ENCODE measurements around the gene APEH. TPM values are rescaled to one million over a fixed set of nuclear protein-coding genes. Genes with fewer than 3 reads are reported as not detected.

The APEH gene
- polyA plus RNA-seq, 2 of the 4 experiments (the other 2 are of a cell fraction), result 60.8 to 64.9 TPM

DNA sequence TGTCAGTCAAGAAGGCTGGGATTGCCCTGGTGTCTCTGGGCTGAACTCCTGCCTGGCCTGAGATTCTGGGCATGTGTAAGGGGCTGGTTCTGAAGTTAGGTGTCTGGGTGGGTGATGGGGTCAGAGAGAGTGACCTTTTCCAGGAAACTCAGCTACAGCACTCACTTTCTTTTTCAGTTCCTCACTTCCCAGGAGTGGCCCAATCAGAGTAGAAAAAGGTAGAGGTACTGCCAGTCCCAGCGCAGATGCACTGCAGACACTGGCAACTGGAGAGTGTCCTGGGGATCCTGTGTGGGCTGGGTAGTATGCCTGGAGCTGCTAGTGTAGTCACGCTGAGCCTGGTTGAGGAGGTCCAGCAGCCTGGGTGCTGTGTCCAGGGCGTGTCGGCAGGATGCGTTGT lies 46.5 kb upstream of the APEH start:
- POLR2A ChIA-PET, result no interaction called here
- 77% methylated on average over 4 of the region's 5 CpGs for WGBS (ENCODE audit: missing lambda C conversion rate)

DNA sequence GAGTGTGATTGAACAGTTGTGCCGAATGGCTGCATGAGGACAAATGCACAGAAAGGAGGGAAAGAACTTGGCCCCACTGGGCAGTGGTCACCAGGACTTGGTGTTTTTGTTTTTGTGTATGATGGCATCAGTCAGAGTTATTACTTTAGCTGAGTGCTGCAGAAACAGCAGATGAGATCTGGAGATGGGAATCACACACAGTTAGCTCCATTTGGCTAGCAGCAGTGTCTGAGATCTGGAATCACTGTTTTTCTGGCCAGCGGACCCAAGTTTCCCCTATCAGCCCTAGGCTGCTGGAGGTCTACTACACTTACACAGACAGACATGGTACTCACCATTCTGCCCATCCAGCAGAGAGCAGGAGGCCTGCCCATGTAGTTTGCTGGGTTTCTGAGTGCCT lies 45.9 kb upstream of the APEH start:
- H3K4me1 ChIP-seq, result no peaks in the 10 kb centered on the region
- 51% methylated on average over 2 of the region's 2 CpGs for WGBS (ENCODE audit: missing lambda C conversion rate)
- H3K4me2 ChIP-seq, result no peak overlapping the region
- ChIA-PET CTCF (interaction anchor here (0.6 to 1.4 kb wide), 4 partner anchors 11 to 91 kb away, joined by 3 to 7 read pairs (median 4); no protein-coding TSS in a partner anchor), POLR2A (no interaction called here)
- peaks cover 6% of the 10 kb centered on the region; the same call in 2 of the 3 replicates for H3K9me3 ChIP-seq
- FAIRE-seq (no peak), DNase-seq (ENCODE audit: low read depth in 1 of 2, low spot score in 1 of 2) (no peak), ATAC-seq (no peak)
- H3K4me3 ChIP-seq, result no peak overlapping the region
- no peak overlapping the region for H3K27ac ChIP-seq
- TF ChIP-seq BHLHE40 (IDR thresholded peaks at IDR 0.05; ENCODE audit: low read depth, low read length), result no peak

More for the DNA sequence above, 46.5 kb upstream of the APEH start:
- no peak overlapping the region for H3K4me3 ChIP-seq
- FAIRE-seq (no peak), DNase-seq (ENCODE audit: low read depth in 1 of 2, low spot score in 1 of 2) (no peak), ATAC-seq (no peak)
- TF ChIP-seq, protein P1, sequence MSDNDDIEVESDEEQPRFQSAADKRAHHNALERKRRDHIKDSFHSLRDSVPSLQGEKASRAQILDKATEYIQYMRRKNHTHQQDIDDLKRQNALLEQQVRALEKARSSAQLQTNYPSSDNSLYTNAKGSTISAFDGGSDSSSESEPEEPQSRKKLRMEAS (IDR thresholded peaks at IDR 0.05), result no peak
- no peak for TF ChIP-seq RNF2 (IDR thresholded peaks at IDR 0.05; ENCODE audit: borderline replicate concordance, low read depth)
- no peak for TF ChIP-seq FOSB (CRISPR knock-in tag; IDR thresholded peaks at IDR 0.05)
- TF ChIP-seq, protein P2, sequence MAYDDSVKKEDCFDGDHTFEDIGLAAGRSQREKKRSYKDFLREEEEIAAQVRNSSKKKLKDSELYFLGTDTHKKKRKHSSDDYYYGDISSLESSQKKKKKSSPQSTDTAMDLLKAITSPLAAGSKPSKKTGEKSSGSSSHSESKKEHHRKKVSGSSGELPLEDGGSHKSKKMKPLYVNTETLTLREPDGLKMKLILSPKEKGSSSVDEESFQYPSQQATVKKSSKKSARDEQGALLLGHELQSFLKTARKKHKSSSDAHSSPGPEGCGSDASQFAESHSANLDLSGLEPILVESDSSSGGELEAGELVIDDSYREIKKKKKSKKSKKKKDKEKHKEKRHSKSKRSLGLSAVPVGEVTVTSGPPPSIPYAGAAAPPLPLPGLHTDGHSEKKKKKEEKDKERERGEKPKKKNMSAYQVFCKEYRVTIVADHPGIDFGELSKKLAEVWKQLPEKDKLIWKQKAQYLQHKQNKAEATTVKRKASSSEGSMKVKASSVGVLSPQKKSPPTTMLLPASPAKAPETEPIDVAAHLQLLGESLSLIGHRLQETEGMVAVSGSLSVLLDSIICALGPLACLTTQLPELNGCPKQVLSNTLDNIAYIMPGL (CRISPR knock-in tag; IDR thresholded peaks at IDR 0.05; ENCODE audit: borderline replicate concordance), result no peak
- TF ChIP-seq PHF8 (IDR thresholded peaks at IDR 0.05; ENCODE audit: borderline replicate concordance, low read depth), result no peak
- TF ChIP-seq POLR2AphosphoS2 (conservative IDR thresholded peaks at IDR 0.05; ENCODE audit: low read length), result no peak
- TF ChIP-seq NR3C1 (IDR thresholded peaks at IDR 0.05), result no peak
- TF ChIP-seq ZSCAN20 (CRISPR knock-in tag; IDR thresholded peaks at IDR 0.05), result no peak
- TF ChIP-seq SREBF2 (IDR thresholded peaks at IDR 0.05), result no peak
- no peak overlapping the region for H3K4me2 ChIP-seq
- CTCF ChIA-PET, result interaction anchor here (1.1 to 1.4 kb wide), 3 partner anchors 44 to 90 kb away, joined by 3 to 7 read pairs (median 4); no protein-coding TSS in a partner anchor
- H3K4me1 ChIP-seq, result no peaks in the 10 kb centered on the region
- peaks cover 6% of the 10 kb centered on the region; the same call in 2 of the 3 replicates for H3K9me3 ChIP-seq
- no peak overlapping the region for H3K27ac ChIP-seq

DNA sequence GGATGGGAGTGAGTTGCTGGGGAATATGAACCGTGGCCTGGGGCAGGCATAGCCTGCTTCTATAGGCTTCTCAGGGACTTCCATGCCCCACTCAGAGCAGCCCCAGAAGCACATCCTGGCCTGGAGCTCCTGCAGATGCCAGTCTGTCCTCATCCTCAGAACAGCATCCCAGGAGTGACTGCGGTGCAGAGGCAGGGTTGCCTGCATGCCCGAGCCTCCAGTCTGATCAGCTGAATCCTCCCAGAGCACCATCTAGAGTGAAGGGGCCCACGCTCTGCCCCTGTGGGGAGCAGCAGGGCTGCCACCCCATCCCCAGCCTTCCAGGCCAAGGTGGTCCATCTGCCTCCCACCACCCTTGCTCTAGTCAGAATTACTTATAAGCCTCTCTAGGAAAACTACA lies 44.7 kb upstream of the APEH start:
- CTCF ChIA-PET, result no interaction called here
- H3K4me1 ChIP-seq, result no peaks in the 10 kb centered on the region
- FAIRE-seq, result no peak

More for the DNA sequence above, 44.7 kb upstream of the APEH start:
- Histone ChIP-seq H3K9me3 (peaks cover 6% of the 10 kb centered on the region; the same call in 2 of the 3 replicates), H3K4me2 (no peak overlapping the region), H3K4me3 (no peak overlapping the region), H3K27ac (no peak overlapping the region)
- 51% methylated on average over 4 of the region's 4 CpGs for WGBS (ENCODE audit: missing lambda C conversion rate)
- no peak for DNase-seq (ENCODE audit: low read depth in 1 of 2, low spot score in 1 of 2)
- ATAC-seq, result no peak
- TF ChIP-seq, protein P3, sequence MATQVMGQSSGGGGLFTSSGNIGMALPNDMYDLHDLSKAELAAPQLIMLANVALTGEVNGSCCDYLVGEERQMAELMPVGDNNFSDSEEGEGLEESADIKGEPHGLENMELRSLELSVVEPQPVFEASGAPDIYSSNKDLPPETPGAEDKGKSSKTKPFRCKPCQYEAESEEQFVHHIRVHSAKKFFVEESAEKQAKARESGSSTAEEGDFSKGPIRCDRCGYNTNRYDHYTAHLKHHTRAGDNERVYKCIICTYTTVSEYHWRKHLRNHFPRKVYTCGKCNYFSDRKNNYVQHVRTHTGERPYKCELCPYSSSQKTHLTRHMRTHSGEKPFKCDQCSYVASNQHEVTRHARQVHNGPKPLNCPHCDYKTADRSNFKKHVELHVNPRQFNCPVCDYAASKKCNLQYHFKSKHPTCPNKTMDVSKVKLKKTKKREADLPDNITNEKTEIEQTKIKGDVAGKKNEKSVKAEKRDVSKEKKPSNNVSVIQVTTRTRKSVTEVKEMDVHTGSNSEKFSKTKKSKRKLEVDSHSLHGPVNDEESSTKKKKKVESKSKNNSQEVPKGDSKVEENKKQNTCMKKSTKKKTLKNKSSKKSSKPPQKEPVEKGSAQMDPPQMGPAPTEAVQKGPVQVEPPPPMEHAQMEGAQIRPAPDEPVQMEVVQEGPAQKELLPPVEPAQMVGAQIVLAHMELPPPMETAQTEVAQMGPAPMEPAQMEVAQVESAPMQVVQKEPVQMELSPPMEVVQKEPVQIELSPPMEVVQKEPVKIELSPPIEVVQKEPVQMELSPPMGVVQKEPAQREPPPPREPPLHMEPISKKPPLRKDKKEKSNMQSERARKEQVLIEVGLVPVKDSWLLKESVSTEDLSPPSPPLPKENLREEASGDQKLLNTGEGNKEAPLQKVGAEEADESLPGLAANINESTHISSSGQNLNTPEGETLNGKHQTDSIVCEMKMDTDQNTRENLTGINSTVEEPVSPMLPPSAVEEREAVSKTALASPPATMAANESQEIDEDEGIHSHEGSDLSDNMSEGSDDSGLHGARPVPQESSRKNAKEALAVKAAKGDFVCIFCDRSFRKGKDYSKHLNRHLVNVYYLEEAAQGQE (IDR thresholded peaks at IDR 0.05), result no peak
- TF ChIP-seq ESRRA (IDR thresholded peaks at IDR 0.05; ENCODE audit: borderline replicate concordance, low read length) (no peak), EP300 (IDR thresholded peaks at IDR 0.05) (no peak), NR3C1 (IDR thresholded peaks at IDR 0.05) (no peak), CHD2 (IDR thresholded peaks at IDR 0.05; ENCODE audit: low read length, partially characterized antibody) (no peak), FOSB (CRISPR knock-in tag; IDR thresholded peaks at IDR 0.05) (no peak), HDAC2 (IDR thresholded peaks at IDR 0.05) (no peak), JUN (IDR thresholded peaks at IDR 0.05) (no peak)
- TF ChIP-seq, protein P4, sequence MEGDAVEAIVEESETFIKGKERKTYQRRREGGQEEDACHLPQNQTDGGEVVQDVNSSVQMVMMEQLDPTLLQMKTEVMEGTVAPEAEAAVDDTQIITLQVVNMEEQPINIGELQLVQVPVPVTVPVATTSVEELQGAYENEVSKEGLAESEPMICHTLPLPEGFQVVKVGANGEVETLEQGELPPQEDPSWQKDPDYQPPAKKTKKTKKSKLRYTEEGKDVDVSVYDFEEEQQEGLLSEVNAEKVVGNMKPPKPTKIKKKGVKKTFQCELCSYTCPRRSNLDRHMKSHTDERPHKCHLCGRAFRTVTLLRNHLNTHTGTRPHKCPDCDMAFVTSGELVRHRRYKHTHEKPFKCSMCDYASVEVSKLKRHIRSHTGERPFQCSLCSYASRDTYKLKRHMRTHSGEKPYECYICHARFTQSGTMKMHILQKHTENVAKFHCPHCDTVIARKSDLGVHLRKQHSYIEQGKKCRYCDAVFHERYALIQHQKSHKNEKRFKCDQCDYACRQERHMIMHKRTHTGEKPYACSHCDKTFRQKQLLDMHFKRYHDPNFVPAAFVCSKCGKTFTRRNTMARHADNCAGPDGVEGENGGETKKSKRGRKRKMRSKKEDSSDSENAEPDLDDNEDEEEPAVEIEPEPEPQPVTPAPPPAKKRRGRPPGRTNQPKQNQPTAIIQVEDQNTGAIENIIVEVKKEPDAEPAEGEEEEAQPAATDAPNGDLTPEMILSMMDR (IDR thresholded peaks at IDR 0.05), result no peak
- TF ChIP-seq, protein P2 (CRISPR knock-in tag; IDR thresholded peaks at IDR 0.05; ENCODE audit: borderline replicate concordance), result no peak
- TF ChIP-seq, protein P1 (IDR thresholded peaks at IDR 0.05), result no peak
- POLR2A ChIA-PET, result no interaction called here

Data from A549 (cell line).